Activated B cell treated with CpG ODN at 0.5 μM for 24 hours (primary cell): Measurements from ENCODE around the gene IL13RA1. TPM values are rescaled to one million over a fixed set of nuclear protein-coding genes. Genes with fewer than 3 reads are reported as not detected.

Experiments
- ATAC-seq: fragments of 200-7000 bp; cut with Tn5 transposase; one replicate; pipeline ENCODE4 v1.10.0; 2021; ENCODE audit warnings: low read depth, mild to moderate bottlenecking, moderate library complexity
- CTCF ChIA-PET: fragments of 350-600 bp; sonication (Branson Sonifier 250); formaldehyde crosslinking; loops from one replicate; lab custom pipeline; 2021; ENCODE audit warnings: antibody characterized with exemption; lab: Charles Lee
- POLR2A ChIA-PET: fragments of 350-600 bp; sonication (Branson Sonifier 250); formaldehyde crosslinking; loops from one replicate; lab custom pipeline; 2021; ENCODE audit warnings: antibody characterized with exemption; lab: Charles Lee
- DNase-seq: peaks from one replicate; pipeline ENCODE4 v3.0.0; 2022
- H3K27ac Mint-ChIP-seq: one replicate; pipeline ENCODE4 v1.8.0; 2020; ENCODE audit warnings: mixed read lengths
- H3K27me3 Mint-ChIP-seq: one replicate; pipeline ENCODE4 v1.8.0; 2021; ENCODE audit warnings: mixed read lengths
- H3K36me3 Mint-ChIP-seq: one replicate; pipeline ENCODE4 v1.8.0; 2021; ENCODE audit warnings: low read depth, mixed read lengths
- H3K4me1 Mint-ChIP-seq: one replicate; pipeline ENCODE4 v1.8.0; 2021; ENCODE audit warnings: mixed read lengths
- H3K4me3 Mint-ChIP-seq: one replicate; pipeline ENCODE4 v1.8.0; 2020; ENCODE audit warnings: mild to moderate bottlenecking, mixed read lengths
- H3K9me3 Mint-ChIP-seq: one replicate; pipeline ENCODE4 v1.8.0; 2020; ENCODE audit warnings: mixed read lengths
- CTCF ChIP-seq: fragments of 200-600 bp; IDR thresholded peaks from one replicate; pipeline ENCODE4 v1.8.0; 2022; ENCODE audit warnings: antibody characterized with exemption, mild to moderate bottlenecking
- intact Hi-C: fragments of 100-400 bp; cut with micrococcal nuclease; formaldehyde crosslinking; loops from one replicate; pipeline ENCODE4 v1.15.1; 2024
- total RNA-seq: library from RNA; stranded (reverse); gene quantifications from 2 replicates; pipeline ENCODE4 v1.2.3, GENCODE V29; 2022

Gene IL13RA1
- total RNA-seq, 1 donor from 2014 or later = 15.0 TPM

- Mint-ChIP-seq H3K9me3 (no peaks in the 10 kb centered on the region), H3K4me3 (no peak overlapping the region), H3K27ac (no peak overlapping the region), H3K4me1 (no peaks in the 10 kb centered on the region), H3K27me3 (no peaks in the 10 kb centered on the region), H3K36me3 (peaks cover 3% of the 10 kb centered on the region)
- DNase-seq = no peak
- no peak for TF ChIP-seq CTCF
- ChIA-PET POLR2A (interaction anchor here (0.6 kb wide), 1 partner anchor 69 kb away, joined by 4 read pairs; no protein-coding TSS in a partner anchor), CTCF (interaction anchor here (0.9 kb wide), 1 partner anchor 146 kb away, joined by 4 read pairs; no protein-coding TSS in a partner anchor)
- ATAC-seq = no peak
- intact Hi-C loops = no loop called here
These were observed 46.4 kb downstream of the IL13RA1 start for GRCh38 chrX:118773782-118774181.

- DNase-seq (no peak), ATAC-seq (no peak)
- Mint-ChIP-seq H3K36me3 (peaks cover 3% of the 10 kb centered on the region), H3K4me1 (no peaks in the 10 kb centered on the region), H3K9me3 (no peaks in the 10 kb centered on the region), H3K27ac (no peak overlapping the region), H3K4me3 (no peak overlapping the region), H3K27me3 (no peaks in the 10 kb centered on the region)
- POLR2A ChIA-PET = no interaction called here
- intact Hi-C loops = no loop called here
- CTCF ChIA-PET = no interaction called here
- no peak for TF ChIP-seq CTCF
These were observed 52.2 kb downstream of the IL13RA1 start for GRCh38 chrX:118779581-118779980.

DNA sequence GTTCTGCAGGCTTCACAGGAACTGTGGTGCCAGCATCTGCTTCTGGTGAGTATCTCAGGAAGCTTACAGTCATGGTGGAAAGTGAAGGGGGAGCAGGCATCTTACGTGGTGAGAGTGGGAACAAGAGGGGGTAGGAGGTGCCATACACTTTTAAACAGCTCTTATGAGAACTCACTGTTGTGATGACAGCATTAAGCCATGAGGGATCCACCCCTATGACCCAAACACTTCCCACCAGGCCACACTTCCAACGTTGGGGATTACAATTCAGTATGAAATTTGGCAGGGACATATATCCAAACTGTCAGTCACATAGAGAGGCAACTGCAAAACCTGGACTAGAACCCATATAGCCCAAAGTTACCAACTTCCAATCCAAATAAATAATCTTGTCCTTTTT lies 53.1 kb downstream of the IL13RA1 start:
- no peak for DNase-seq
- POLR2A ChIA-PET = interaction anchor here (0.6 kb wide), 1 partner anchor 975 kb away, joined by 3 read pairs; no protein-coding TSS in a partner anchor
- Mint-ChIP-seq H3K9me3 (no peaks in the 10 kb centered on the region), H3K27ac (no peak overlapping the region), H3K27me3 (no peaks in the 10 kb centered on the region), H3K4me1 (no peaks in the 10 kb centered on the region), H3K36me3 (peaks cover 3% of the 10 kb centered on the region), H3K4me3 (no peak overlapping the region)
- ATAC-seq = no peak
- no peak for TF ChIP-seq CTCF
- intact Hi-C loops = no loop called here
- CTCF ChIA-PET = no interaction called here

DNA sequence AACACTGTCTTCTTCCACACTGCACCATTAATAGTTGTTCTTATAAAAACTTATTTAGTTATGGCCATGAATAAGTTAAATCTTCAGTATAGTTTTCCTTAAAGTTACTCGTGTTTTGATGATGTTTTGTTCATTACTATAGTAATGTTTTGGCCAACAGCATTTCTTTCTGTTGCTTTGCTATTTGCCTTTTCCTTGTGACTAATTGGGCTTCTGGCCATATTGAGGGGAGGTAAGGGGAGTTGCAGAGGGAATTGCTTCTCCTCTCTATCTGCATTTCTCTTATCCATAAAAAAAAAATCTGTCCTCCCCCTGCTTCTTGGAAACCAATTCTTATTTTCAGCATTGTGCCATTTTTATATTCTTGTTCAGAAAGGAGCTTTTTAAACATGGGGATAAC lies 53.5 kb downstream of the IL13RA1 start:
- ATAC-seq (no peak), DNase-seq (no peak)
- Mint-ChIP-seq H3K9me3 (no peaks in the 10 kb centered on the region), H3K27ac (no peak overlapping the region), H3K36me3 (peaks cover 3% of the 10 kb centered on the region), H3K4me3 (no peak overlapping the region), H3K27me3 (no peaks in the 10 kb centered on the region), H3K4me1 (no peaks in the 10 kb centered on the region)
- no peak for TF ChIP-seq CTCF
- ChIA-PET POLR2A (interaction anchor here (0.7 kb wide), 1 partner anchor 20 kb away, joined by 3 read pairs; no protein-coding TSS in a partner anchor), CTCF (no interaction called here)
- intact Hi-C loops = no loop called here

- POLR2A ChIA-PET = no interaction called here
These were observed 68.3 kb downstream of the IL13RA1 start for GRCh38 chrX:118795528-118796280.

More at GRCh38 chrX:118795528-118796280, 68.3 kb downstream of the IL13RA1 start:
- no peak for TF ChIP-seq CTCF
- Mint-ChIP-seq H3K36me3 (peaks cover 5% of the 10 kb centered on the region), H3K9me3 (no peaks in the 10 kb centered on the region), H3K4me3 (no peak overlapping the region), H3K27me3 (no peaks in the 10 kb centered on the region), H3K4me1 (no peaks in the 10 kb centered on the region), H3K27ac (no peak overlapping the region)
- DNase-seq = no peak
- intact Hi-C loops = no loop called here
- ATAC-seq = no peak
- CTCF ChIA-PET = no interaction called here
